HL-60/S4 treated with phorbol 12-myristate 13-acetate at 8.2 ng/mL for 4 days and 3 days (cell line): Measurements from ENCODE around the gene CIT.

Experiments
- in situ Hi-C: fragments of 300-500 bp; cut with MboI; formaldehyde crosslinking; loops from 2 replicates; pipeline ENCODE4 v1.15.0; 2022; ENCODE audit warnings: low sequenced_read_pairs

Gene CIT

DNA sequence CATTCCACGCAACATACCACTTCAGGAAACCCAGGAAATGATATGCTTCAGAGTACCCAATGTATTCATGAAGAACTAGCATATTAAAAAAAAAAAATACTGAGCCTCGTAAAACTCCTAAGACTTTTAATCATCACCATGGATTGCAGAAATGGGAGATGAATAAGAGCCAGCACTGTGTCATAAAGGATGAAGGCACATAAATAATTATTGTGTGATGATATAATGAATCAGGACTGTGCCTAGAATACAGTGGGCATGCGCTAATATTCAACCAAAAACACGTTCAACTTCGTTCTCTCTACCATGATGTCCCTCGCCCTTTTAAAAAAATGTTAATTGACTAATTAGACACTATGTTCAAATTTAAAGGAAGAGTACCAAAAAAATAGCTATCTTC lies 68.7 kb downstream of the CIT start:
- in situ Hi-C loops, result no loop called here

DNA sequence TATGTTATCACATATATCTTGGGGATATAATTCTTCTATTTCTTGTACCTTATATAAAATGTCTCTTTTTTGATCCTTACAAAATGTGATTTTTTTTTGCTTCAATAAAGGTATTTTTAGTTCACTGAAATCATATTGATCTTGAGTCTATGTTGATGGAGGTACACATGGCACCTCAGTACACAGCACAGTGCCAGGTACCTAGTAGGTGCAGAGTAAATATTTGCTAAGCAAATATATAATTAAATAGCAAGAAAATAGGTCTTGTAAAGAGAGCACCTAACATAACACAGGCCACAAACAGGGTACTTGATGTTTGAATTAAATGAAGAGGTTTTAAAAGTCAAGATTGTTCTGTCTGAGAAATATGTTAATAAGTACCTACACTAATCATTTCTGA lies 69.7 kb downstream of the CIT start:
- in situ Hi-C loops, result no loop called here

DNA sequence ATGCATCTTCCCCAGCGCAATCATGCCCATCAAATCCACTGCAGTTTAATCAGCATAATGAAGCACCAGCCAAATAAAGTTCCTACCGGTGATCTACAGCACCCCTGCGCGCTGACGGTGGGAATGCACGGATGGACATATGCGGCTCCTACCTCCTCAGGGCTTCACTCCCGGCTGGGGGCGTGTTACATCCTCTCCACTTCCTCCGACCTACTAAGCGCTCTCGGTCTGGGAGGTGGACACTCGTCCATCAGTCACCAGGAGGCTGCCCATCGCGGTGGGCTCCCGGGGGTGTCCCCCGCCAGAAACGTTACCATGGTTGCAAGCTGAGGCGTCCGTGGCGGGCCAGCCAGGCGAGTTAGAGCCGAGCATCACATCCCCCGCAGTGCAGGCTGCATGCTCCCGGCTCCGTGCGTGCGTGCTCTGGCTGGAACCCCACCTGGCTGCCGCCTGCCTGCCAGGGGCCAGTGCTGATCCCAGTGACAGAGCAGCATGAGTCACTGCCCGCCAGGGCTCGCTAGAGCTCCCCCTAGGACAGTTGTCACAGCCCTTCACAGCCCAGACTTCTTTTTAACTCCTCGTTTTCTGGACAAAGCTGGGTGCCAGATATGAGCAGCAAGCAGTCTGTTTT lies 73.0 kb downstream of the CIT start:
- in situ Hi-C loops, result no loop called here

DNA sequence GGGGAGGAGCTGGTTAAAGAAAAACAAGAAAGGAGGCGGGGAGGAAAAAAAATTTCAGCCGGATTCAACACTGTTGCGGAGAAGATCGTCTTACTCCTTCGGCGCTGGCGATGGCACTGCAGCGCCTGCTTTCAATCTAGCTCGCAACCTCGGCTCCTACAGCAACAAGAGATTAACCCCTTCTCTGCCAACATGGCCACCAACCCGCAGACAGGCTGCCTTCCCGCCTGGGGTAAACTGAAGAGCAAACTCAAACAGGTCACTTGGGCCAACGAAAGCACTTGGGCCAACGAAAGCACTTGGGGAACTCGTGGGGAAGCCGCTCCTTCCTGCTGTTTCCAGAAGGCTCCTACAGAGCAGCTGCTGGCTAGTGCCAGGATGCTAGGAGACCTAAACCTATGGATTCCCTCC lies 73.7 kb downstream of the CIT start:
- in situ Hi-C loops, result no loop called here

DNA sequence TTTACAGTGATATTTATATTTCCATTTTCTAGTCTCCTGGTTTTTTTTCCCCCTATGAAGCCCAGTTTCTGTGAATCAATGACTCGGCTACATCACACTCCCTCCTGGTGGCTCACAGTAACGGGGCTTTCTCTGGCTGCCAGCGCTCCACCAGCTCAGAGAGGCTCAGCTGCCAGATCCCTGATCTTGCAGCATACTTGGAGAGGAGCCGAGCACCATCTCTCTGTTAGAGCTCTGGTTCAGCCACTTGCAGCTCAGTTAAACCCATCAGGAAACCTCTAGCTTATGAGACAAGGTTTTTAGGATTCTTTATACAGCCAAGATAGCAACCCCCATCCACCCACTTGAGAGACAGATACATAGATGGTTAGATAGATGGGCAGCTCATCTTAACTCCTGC lies 74.6 kb downstream of the CIT start:
- in situ Hi-C loops, result no loop called here

DNA sequence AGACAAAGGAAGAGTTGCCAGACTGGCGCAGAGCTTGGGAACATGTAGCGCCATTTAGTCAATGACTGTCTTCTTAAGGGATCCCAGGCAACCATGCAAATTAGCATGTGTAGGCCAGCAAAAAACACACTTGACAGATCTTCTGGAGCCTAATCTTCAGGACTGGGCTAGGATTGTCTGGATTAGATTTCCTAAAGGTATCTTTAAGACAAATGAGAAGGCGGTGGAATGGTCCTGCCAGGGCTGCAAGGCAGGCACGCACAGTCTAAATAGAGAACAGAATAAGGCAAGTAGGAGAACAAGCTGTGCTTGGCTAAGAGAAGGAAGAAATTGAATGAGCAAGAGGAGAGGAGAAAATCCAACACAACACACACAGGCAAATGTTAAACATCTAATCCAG lies 80.0 kb downstream of the CIT start:
- in situ Hi-C loops, result no loop called here

DNA sequence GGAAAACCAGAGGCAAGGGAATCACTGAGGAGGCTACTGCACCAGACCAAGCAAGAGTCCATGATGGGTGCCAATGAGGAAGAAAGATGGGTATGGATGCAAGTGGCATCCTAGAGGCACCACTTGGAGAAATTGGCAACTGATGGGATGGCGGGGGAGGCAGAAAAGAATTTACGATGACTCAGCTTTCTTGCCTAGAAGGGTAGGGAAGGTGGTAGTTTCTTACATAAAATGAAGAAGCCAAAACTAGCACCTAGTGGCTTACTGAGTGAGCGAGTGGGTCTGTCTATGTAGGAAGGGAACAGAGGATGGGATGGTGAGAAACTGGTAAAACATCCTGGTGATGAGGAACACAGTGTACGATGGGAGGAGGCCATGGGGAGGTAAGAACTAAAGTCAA lies 80.8 kb downstream of the CIT start:
- in situ Hi-C loops, result no loop called here

DNA sequence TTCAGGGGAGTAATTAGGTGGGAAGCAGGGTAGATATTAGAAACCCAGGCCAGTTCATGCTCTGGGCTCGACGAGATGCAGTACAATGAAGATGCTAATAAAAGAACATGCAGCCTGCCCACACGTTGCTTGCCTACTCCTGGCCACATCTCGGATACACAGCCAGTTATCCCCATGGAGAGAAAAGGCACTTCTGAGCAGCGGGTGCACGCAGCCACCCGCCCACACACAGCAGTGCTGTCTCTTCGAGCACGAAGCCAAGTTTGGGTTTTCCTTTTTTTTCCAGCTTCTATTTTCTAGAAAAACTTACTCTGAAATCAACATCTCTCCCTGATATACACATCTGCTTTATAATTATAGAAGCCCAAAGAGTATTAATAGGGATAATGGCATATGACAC lies 85.7 kb downstream of the CIT start:
- in situ Hi-C loops, result no loop called here

DNA sequence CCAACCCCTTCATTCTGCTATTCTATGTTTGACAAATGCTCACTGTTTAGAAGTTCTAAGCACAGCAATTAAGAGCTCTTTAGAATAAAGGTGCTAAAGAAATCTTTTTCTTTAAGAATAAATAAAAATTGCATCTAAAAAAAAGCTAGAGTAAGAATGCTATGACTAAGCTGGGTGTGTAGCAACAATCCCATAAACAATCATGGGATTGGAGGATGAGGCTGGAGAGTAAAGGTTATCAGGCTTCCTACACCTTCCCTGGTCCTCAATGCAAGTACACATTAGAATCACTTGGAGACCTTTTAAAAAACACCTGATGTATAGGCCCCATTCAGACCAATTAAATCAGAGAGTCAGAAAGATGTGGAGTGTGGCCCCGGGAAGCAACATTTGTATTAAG lies 88.3 kb downstream of the CIT start:
- in situ Hi-C loops, result no loop called here

DNA sequence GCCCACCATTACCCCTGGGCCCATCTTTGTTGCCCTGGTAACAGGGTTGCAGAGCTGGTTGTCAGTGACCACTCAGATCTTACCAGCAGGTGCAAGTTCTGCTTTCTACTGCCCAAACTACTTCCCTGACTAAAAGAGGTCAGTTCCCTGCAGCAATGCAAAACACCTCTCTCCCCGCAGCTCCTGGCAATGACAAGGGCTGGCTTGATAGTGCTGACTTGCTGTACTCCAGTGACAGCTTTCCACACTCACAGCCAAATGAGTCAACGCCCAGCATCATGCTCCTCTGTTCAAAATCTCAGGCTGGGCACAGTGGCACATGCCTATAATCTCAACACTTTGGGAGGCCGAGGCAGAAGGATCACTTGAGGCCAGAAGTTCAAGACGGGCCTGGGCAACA lies 90.6 kb downstream of the CIT start:
- in situ Hi-C loops, result no loop called here

DNA sequence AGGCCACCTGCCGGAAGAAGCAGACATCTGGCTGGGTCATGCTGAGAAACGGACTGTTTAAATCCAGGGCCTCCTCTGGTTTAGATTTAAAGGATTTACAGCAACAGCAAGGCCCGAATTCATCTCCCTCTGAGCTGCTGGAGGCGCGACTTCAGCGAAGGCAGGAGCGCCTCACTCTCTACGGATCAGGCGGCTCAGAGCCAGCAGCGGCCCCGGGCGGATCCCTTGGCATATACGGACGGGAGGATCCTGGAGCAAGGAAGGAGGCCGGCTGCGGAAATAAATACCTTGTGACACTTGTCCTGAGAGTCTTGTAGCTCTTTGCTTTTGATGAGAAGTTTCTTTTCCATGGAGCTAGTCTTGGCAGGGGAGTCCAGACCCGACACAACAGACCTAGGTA lies 92.4 kb downstream of the CIT start:
- in situ Hi-C loops, result no loop called here

DNA sequence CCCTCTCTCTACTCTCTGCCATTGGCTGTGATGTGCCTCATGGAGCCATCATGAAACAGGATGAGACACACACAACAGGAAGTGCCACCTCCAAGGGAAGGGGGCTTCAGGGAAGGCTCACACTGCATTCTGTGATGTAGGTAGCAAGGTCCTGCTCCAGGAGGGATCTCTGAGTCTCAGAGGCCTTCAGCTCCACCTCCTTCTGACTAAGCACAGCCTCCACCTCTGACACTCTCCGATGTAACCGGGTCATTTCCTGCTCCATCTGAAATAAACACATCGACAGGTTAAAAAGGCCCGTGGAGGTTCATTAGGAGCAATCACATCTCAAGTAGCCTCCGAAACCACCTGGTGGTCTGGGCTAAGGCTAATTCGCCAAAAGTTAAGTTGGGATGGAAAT lies 93.3 kb downstream of the CIT start:
- in situ Hi-C loops, result no loop called here

DNA sequence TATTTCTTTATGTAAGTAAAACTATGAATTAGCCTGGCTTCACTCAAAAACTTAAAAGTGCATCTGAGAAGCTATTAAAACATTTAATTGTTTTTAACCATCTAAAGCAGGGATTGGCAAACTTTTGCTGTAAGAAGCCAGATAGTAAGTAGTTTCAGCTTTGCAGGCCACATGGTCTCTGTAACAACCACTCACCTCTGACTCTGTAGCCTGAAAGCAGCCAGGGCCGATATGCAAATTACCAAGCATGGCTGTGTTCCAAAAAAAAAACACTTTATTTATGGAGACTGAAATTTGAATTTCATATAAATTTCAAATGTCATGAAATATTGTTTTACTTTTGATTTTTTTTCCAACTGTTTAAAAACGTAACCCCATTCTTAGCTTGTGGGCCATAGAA lies 95.3 kb downstream of the CIT start:
- in situ Hi-C loops, result no loop called here

DNA sequence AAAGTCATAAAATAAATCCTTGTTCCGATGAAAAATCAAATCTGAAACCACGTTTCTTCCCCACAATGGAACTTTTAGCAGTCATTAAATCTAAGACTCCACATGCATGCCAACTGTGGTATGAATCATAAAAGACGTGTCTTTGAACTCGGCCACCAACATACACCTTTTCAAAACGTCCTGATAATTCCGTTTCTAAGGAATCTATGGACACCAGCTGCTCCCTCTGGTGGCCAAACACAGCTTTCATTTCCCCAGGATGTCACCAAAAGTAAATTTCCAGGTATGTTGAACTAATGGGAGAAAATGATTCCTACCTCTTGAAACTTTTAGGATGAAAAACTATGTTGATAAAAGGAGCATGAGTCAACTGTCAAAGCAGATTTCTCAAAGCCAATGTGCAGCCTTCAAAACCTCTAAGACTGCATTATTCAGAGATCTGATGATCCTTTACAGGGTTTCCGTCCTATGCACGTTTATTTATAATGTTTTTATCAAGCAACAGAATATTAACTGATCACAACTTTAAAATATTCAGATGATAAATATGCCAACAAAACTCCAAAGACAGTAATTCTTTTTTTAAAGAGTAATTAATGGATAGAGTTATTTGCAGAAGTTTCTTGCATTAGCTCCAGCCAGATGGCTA lies 96.2 kb downstream of the CIT start:
- in situ Hi-C loops, result no loop called here

DNA sequence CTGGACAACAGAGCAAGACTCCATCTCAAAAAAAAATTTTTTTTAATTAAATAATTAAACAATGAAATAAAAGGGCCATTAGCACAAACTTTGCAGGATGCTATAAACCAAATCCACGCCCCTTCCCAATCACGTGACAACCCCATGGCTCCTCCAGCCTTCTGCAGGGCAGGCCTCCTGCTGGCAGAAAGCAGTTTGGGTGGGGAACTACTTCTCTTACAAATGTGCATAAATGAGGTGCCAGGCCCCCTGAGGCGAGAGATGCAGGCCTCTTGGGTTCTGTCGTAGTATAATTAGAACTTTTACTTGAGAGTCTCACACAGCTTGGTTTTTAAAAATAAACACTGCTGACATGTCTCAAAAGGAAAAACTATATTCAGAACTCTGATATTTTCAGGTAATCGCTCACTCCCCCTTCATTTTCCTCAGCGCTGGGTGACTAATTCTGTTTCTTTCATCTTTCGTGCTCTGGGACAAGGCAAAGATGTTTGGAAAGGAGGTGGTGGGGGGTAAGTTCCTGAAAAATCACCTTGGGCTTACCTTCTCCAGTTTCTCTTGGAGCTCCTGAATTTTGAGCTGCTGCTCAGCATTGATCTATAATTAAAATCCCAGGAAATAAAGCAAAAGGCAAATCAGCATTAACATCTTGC lies 101.7 kb downstream of the CIT start:
- in situ Hi-C loops, result no loop called here

DNA sequence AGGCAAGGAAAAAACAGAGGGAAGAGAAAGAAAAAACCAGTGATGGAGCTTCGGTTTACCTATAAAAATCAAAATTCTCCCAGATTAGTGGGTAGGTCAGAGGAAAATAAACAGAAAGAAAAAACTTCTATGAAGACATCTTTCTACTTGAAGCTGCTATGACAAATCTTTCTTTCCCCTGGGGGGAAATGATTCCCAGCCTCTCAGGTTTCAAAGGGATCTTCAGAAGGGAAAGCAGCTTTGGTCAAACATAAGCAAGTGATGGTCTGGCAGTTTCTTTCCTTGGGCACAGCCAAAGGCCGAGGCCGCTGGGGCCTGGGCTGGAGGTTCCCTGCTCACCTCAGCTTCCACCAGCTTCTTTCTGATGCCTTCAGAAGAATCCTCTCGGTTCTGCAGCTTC lies 104.7 kb downstream of the CIT start:
- in situ Hi-C loops, result no loop called here

DNA sequence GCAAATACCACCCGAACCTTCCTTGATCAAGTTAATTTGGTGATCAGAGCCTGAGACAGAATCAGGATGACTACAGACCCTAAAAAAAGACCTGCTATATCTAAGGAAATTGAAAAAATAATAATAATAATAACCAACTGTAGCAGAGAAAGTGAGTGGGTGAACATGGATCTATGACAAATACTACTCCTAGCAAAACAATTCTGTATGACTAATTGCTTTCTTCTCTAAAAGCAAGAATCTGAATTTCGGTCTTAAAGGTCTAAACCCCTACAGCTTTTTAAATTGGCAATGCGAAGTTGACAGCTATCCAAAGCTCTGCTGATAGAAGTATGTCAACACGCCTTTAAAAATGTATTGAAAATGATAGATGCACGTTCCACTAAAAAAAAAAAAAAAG lies 107.0 kb downstream of the CIT start:
- in situ Hi-C loops, result no loop called here

DNA sequence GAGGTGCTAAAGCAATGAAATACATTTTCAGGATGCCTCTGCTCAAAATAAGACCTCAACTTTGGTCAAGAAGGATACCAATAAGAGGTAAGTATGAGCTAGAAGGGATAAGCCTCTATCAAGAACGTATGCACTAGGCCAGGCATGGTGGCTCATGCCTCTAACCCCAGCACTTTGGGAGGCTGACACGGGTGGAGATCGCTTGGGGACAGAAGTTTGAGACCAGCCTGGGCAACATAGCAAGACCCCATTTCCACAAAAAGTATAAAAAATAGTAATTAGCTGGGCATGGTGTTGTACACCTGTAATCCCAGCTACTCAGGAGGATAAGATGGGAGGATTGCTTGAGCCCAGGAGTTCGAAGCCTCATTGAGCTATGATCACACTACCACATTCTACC lies 114.5 kb downstream of the CIT start:
- in situ Hi-C loops, result no loop called here

DNA sequence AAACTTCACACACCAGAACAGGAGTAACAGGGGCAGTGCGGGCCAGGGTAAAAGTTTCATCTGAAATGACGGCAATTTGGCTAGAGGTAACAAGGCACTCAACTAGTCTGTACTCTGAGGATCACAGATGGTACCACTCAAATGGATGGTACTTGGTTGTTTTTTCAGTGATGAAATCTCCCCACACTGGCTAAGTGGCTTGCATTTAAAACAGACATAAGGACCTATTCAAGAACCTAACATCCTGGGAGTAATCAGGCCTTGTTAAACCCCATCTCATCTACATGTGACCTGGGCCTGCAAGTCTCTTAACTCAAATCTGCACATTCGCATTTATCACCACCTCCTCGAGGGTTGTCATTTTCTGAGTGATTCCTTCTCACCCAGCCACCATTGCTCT lies 118.4 kb downstream of the CIT start:
- in situ Hi-C loops, result no loop called here

DNA sequence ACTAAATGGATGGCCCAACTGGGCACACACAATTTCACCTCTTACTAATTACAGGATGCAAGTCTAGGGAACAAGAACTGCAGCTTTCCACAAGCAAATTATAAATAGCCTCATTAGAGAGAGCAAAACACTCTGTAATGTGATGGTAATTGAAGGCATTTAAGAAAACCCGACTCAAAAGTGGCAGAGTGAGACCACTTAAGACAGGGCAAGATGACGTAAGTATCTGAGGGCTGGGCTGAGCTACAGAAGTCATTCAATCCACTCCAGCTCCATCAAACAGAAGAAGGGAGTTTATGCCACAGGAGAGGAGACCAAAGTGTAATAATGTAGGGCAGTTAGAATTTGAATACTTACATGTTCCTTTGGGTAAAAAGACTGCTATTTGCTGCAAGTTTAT lies 118.9 kb downstream of the CIT start:
- in situ Hi-C loops, result no loop called here

DNA sequence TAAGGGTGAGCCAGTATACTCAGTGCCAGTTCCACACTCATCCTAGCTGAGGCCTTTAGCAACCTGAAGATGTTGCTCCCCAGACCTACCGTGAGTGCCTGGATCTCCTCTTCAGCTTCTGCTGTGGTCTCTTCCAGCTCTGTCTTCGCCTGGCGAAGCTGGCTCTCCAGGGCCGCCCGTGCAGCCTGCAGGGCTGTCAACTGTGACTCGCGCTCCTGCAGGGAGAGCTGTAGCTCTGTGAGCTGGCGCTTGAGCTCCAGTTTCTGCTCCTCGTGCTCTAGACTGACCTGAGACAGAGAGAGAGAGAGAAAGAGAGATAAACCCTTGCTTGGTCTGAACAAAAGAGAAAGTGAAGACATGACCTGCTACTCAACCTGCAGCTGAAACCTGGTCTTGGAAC lies 125.2 kb downstream of the CIT start:
- in situ Hi-C loops, result no loop called here

DNA sequence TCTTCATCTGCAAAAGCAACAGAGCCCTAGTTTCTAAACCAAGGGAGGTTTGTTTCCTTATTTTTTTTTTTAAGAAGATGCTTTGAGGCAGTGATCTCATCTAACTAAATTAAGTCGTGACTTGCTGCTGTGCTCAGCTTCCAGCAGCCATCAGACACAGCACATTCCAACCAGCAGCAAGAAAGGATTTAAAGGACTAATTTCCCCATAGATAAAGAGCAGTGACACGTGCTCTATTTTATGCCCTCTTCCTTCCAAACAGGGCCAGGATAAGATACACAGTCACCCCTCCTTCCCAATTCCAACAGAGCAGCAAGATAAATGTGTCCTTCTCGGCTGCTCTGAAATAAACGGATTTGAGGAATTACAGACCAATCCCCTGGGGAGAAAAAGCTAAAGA lies 127.5 kb downstream of the CIT start:
- in situ Hi-C loops, result no loop called here

DNA sequence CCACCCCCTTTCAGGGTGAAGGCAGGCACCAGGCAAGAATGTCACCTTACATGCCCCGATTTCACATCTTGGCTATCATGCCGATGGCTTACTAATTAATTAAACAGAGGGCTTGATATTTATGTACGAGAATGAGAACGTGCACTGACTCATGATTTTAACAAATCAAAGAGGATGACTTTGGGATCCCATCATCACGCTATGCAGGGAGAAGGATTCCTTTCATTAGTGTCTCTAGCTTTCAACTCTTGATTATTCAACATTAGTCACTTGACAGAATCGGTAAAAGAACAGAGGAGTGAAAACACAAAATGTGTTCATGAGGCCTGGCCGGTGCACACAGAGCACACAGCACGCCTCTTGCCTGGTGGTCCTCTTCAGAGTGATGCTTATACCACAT lies 128.6 kb downstream of the CIT start:
- in situ Hi-C loops, result no loop called here
